H9 (cell line): ENCODE data around the gene RANBP3. TPM values are rescaled to one million over a fixed set of nuclear protein-coding genes. Genes with fewer than 3 reads are reported as not detected.

ENCODE experiments used
- DNase-seq: peaks from one replicate; pipeline ENCODE4 v3.0.0-alpha.2; 2017
- H2AFZ ChIP-seq: one replicate; pipeline ENCODE4 v1.6.1; 2013; ENCODE audit warnings: mild to moderate bottlenecking, low read length, control low read depth, moderate library complexity
- H2AK5ac ChIP-seq: 2 replicates; pipeline ENCODE4 v1.6.1; 2013; ENCODE audit warnings: low read length, control low read depth, mixed read lengths; ENCODE audit not compliant: insufficient read length
- H2BK120ac ChIP-seq: one replicate; pipeline ENCODE4 v1.6.1; 2013; ENCODE audit warnings: low read depth, mild to moderate bottlenecking, low read length, control low read depth, inconsistent platforms; ENCODE audit not compliant: poor library complexity, severe bottlenecking
- H2BK12ac ChIP-seq: 2 replicates; pipeline ENCODE4 v1.6.1; 2013; ENCODE audit warnings: low read length, control low read depth, mixed read lengths, low read depth; ENCODE audit not compliant: insufficient read length
- H2BK15ac ChIP-seq: 2 replicates; pipeline ENCODE4 v1.6.1; 2013; ENCODE audit warnings: low read depth, low read length, control low read depth
- H2BK20ac ChIP-seq: one replicate; pipeline ENCODE4 v1.6.1; 2013; ENCODE audit warnings: low read depth, mild to moderate bottlenecking, low read length, control low read depth, inconsistent platforms; ENCODE audit not compliant: poor library complexity, severe bottlenecking
- H2BK5ac ChIP-seq: 2 replicates; pipeline ENCODE4 v1.6.1; 2013; ENCODE audit warnings: low read length, control low read depth, mixed read lengths; ENCODE audit not compliant: insufficient read length
- H3K14ac ChIP-seq: 2 replicates; pipeline ENCODE4 v1.6.1; 2013; ENCODE audit warnings: low read length, control low read depth; ENCODE audit not compliant: insufficient read depth
- H3K18ac ChIP-seq: 2 replicates; pipeline ENCODE4 v1.6.1; 2013; ENCODE audit warnings: low read depth, mild to moderate bottlenecking, mixed read lengths, low read length, control low read depth; ENCODE audit not compliant: insufficient read length
- H3K23ac ChIP-seq: 2 replicates; pipeline ENCODE4 v1.6.1; 2013; ENCODE audit warnings: low read length, control low read depth, mixed read lengths, low read depth; ENCODE audit not compliant: insufficient read length
- H3K23me2 ChIP-seq: 2 replicates; pipeline ENCODE4 v1.6.1; 2013; ENCODE audit warnings: low read depth, mild to moderate bottlenecking, mixed read lengths, low read length, control low read depth; ENCODE audit not compliant: insufficient read length, poor library complexity, severe bottlenecking
- H3K27ac ChIP-seq: 2 replicates; pipeline ENCODE4 v1.5.1; 2013; ENCODE audit warnings: low read length, control low read depth, mixed read lengths, low read depth; ENCODE audit not compliant: insufficient read length
- H3K27me3 ChIP-seq: 2 replicates; pipeline ENCODE4 v1.6.1; 2013; ENCODE audit warnings: low read length, control low read depth, inconsistent platforms; ENCODE audit not compliant: insufficient read depth
- H3K4ac ChIP-seq: 2 replicates; pipeline ENCODE4 v1.6.1; 2013; ENCODE audit warnings: low read depth, mild to moderate bottlenecking, control low read depth, inconsistent platforms, low read length, moderate library complexity
- H3K4me1 ChIP-seq: 2 replicates; pipeline ENCODE4 v1.6.1; 2013; ENCODE audit warnings: low read length, control low read depth, inconsistent platforms; ENCODE audit not compliant: insufficient read depth
- H3K4me2 ChIP-seq: 2 replicates; pipeline ENCODE4 v1.6.1; 2013; ENCODE audit warnings: low read length, control low read depth, mixed read lengths; ENCODE audit not compliant: insufficient read length, insufficient read depth
- H3K56ac ChIP-seq: 2 replicates; pipeline ENCODE4 v1.6.1; 2013; ENCODE audit warnings: low read depth, mild to moderate bottlenecking, mixed read lengths, low read length, control low read depth; ENCODE audit not compliant: insufficient read length
- H3K79me1 ChIP-seq: 2 replicates; pipeline ENCODE4 v1.6.1; 2013; ENCODE audit warnings: low read depth, mild to moderate bottlenecking, moderate library complexity, low read length, control low read depth, inconsistent platforms; ENCODE audit not compliant: insufficient read depth, poor library complexity, severe bottlenecking
- H3K79me2 ChIP-seq: 2 replicates; pipeline ENCODE4 v1.6.1; 2013; ENCODE audit warnings: low read length, control low read depth, inconsistent platforms; ENCODE audit not compliant: insufficient read depth
- H3K9ac ChIP-seq: 2 replicates; pipeline ENCODE4 v1.6.1; 2013; ENCODE audit warnings: low read length, control low read depth, mixed read lengths; ENCODE audit not compliant: insufficient read length; ENCODE audit errors: extremely low read depth
- H3K9me3 ChIP-seq: one replicate; pipeline ENCODE4 v1.6.1; 2013; ENCODE audit warnings: low read depth, low read length, inconsistent platforms; ENCODE audit not compliant: control insufficient read depth
- H3T11ph ChIP-seq: one replicate; pipeline ENCODE4 v1.6.1; 2013; ENCODE audit warnings: mild to moderate bottlenecking, low read length, control low read depth, inconsistent platforms
- H4K20me1 ChIP-seq: one replicate; pipeline ENCODE4 v1.6.1; 2013; ENCODE audit not compliant: control insufficient read depth, insufficient read length, insufficient read depth
- H4K5ac ChIP-seq: 2 replicates; pipeline ENCODE4 v1.6.1; 2013; ENCODE audit warnings: low read depth, mild to moderate bottlenecking, mixed read lengths, low read length, control low read depth; ENCODE audit not compliant: insufficient read length
- H4K8ac ChIP-seq: replicated peaks from 2 replicates; pipeline ENCODE4 v1.6.1; 2013; ENCODE audit warnings: low read length, control low read depth, mixed read lengths, low read depth; ENCODE audit not compliant: insufficient read length
- H4K91ac ChIP-seq: 2 replicates; pipeline ENCODE4 v1.6.1; 2013; ENCODE audit warnings: low read depth, mild to moderate bottlenecking, moderate library complexity, mixed read lengths, low read length, control low read depth; ENCODE audit not compliant: insufficient read length
- H3K27ac Mint-ChIP-seq, 3 experiments: 2 replicates in 2 of 3; 3 replicates in 1 of 3; pipeline ENCODE4 v1.8.0; 2020 to 2021; ENCODE audit warnings: mixed read lengths in 3 of 3, mild to moderate bottlenecking in 1 of 3, moderate library complexity in 1 of 3
- H3K27me3 Mint-ChIP-seq: 2 replicates; pipeline ENCODE4 v1.8.0; 2021; ENCODE audit warnings: low read depth, mild to moderate bottlenecking, moderate library complexity, mixed read lengths
- H3K36me3 Mint-ChIP-seq, 3 experiments: 2 replicates in 2 of 3; 3 replicates in 1 of 3; pipeline ENCODE4 v1.8.0; 2020 to 2021; ENCODE audit warnings: low read depth in 3 of 3, mixed read lengths in 3 of 3; ENCODE audit not compliant: insufficient read depth in 1 of 3
- H3K4me1 Mint-ChIP-seq, 2 experiments: 2 replicates each; pipeline ENCODE4 v1.8.0; 2020; ENCODE audit warnings: mixed read lengths in 2 of 2
- H3K4me3 Mint-ChIP-seq, 2 experiments: 2 replicates in 1 of 2; 3 replicates in 1 of 2; pipeline ENCODE4 v1.8.0; 2020 to 2021; ENCODE audit warnings: mild to moderate bottlenecking in 2 of 2, mixed read lengths in 2 of 2, moderate library complexity in 1 of 2
- H3K9me3 Mint-ChIP-seq, 2 experiments: 2 replicates in 1 of 2; 3 replicates in 1 of 2; pipeline ENCODE4 v1.8.0; 2020; ENCODE audit warnings: mild to moderate bottlenecking in 2 of 2, mixed read lengths in 2 of 2, moderate library complexity in 1 of 2
- CTCF ChIP-seq: fragments of 200-600 bp; sonication (generic); conservative IDR thresholded peaks from 3 replicates; pipeline ENCODE4 v1.8.0; 2021; ENCODE audit warnings: antibody characterized with exemption, mild to moderate bottlenecking
- WGBS: extraction: QIAGEN DNeasy Blood & Tissue Kit; methylation state at CpG from one replicate; pipeline ENCODE4 v1.1.7; 2013; ENCODE audit warnings: missing lambda C conversion rate, low lambda C conversion rate, mixed read lengths; ENCODE audit not compliant: insufficient read length; ENCODE audit errors: extremely low coverage; 5-methylcytosine and 5-hydroxymethylcytosine counted together
- total RNA-seq: library from RNA; stranded (reverse); gene quantifications from 2 replicates; pipeline ENCODE4 v1.2.1, GENCODE V29; 2021

Gene RANBP3
- total RNA-seq, 1 experiment from 2014 or later, result 86.5 TPM

GRCh38 chr19:5900976-5901375, 77.0 kb downstream of the RANBP3 start:
- Histone ChIP-seq H3K4ac (no peak overlapping the region), H2BK120ac (no peak overlapping the region), H3K4me1 (no peaks in the 10 kb centered on the region), H3T11ph (no peak overlapping the region), H4K8ac (no peak overlapping the region), H3K79me1 (peaks cover 3% of the 10 kb centered on the region), H2AFZ (no peak overlapping the region), H3K14ac (no peak overlapping the region), H2BK12ac (no peak overlapping the region), H4K20me1 (no peaks in the 10 kb centered on the region), H3K79me2 (peaks cover 18% of the 10 kb centered on the region; the same call in 1 of the 2 replicates), H3K23me2 (peaks cover 3% of the 10 kb centered on the region), H3K4me2 (no peak overlapping the region), H3K27ac (no peak overlapping the region), H2BK5ac (no peak overlapping the region), H3K18ac (no peak overlapping the region), H2BK20ac (no peak overlapping the region), H3K56ac (no peak overlapping the region), H4K5ac (no peak overlapping the region), H2AK5ac (no peak overlapping the region), H3K23ac (no peak overlapping the region), H3K27me3 (no peaks in the 10 kb centered on the region), H3K9ac (no peak overlapping the region), H2BK15ac (no peak overlapping the region), H4K91ac (no peak overlapping the region), H3K9me3 (no peaks in the 10 kb centered on the region)
- WGBS, result no CpG with 5 or more reads among the region's 8 CpGs
- Mint-ChIP-seq H3K4me3 (peak overlapping the region; percentile 25 to 37; a peak in 2 of 5 replicates), H3K36me3 (peaks cover 12 to 25% (median 14%) of the 10 kb centered on the region in 3 experiments), H3K4me1 (peaks cover 2 to 5% of the 10 kb centered on the region in 2 experiments; a peak in 3 of 4 replicates), H3K27me3 (no peaks in the 10 kb centered on the region), H3K9me3 (no peaks in the 10 kb centered on the region), H3K27ac (peak overlapping the region in 2 of 3 experiments; percentile 57 to 72; a peak in 5 of 7 replicates)
- no peak for TF ChIP-seq CTCF
- DNase-seq, result no peak
